Stomach (tissue), 4 donors: Measurements from ENCODE around the gene FOXP2.

ENCODE experiments used
- POLR2A ChIP-seq, 4 donors: fragments of 450-650 bp; IDR thresholded peaks; one replicate each; pipeline ENCODE4 v1.6.1; 2016; ENCODE audit warnings: antibody characterized with exemption in 4 of 4, control low read depth in 2 of 4, mild to moderate bottlenecking in 1 of 4, moderate library complexity in 1 of 4
- POLR2AphosphoS5 ChIP-seq, 3 donors: sonication (generic); formaldehyde crosslinking; IDR thresholded peaks; one replicate each; pipeline ENCODE4 v1.6.1; 2016; ENCODE audit warnings: antibody characterized with exemption in 3 of 3

GRCh38 chr7:114416129-114416990, 1.7 kb downstream of the FOXP2 start:
- no peak for TF ChIP-seq POLR2AphosphoS5 (IDR thresholded peaks at IDR 0.05)
- TF ChIP-seq POLR2A (IDR thresholded peaks at IDR 0.05): no peak
